Endothelial cell of umbilical vein (primary cell): Measurements from ENCODE around the gene THSD8. TPM values are rescaled to one million over a fixed set of nuclear protein-coding genes. Genes with fewer than 3 reads are reported as not detected.

Experiments used
- BruUV-seq: library from RNA; stranded (reverse); fragments of 400-500 nt; replicated peaks from 2 replicates; lab custom pipeline; 2021; lab: Mats Ljungman, UMichigan
- CTCF ChIA-PET: fragments of 300-600, 350-600 bp; sonication (Branson Sonifier 250); formaldehyde crosslinking; loops from one replicate; lab custom pipeline; 2021; ENCODE audit warnings: antibody characterized with exemption, inconsistent platforms; lab: Charles Lee
- POLR2A ChIA-PET: fragments of 300-600, 350-600 bp; sonication (Branson Sonifier 250); formaldehyde crosslinking; loops from one replicate; lab custom pipeline; 2021; ENCODE audit warnings: antibody characterized with exemption, inconsistent platforms; lab: Charles Lee
- DNase-seq: peaks from one replicate; pipeline ENCODE4 v3.0.0-alpha.2; 2011; ENCODE audit warnings: low read depth, low spot score
- FAIRE-seq: peaks from 2 replicates; lab custom pipeline; 2011; peaks lifted over from hg19 to GRCh38; lab: Jason Lieb, UNC
- H2AFZ ChIP-seq: 2 replicates; pipeline ENCODE4 v1.6.0; 2012; ENCODE audit warnings: low read depth, low read length, control low read depth, inconsistent platforms
- H3K27ac ChIP-seq: 2 replicates; pipeline ENCODE4 v1.5.1; 2011; ENCODE audit warnings: low read depth, mild to moderate bottlenecking, control low read depth, low read length, moderate library complexity; ENCODE audit not compliant: insufficient read depth
- H3K27me3 ChIP-seq, 2 experiments: 2 replicates each; pipeline versions ENCODE4 v1.6.0 to v1.6.1; 2011; ENCODE audit warnings: low read length in 2 of 2, mixed read lengths in 1 of 2; ENCODE audit not compliant: control insufficient read depth in 2 of 2, insufficient read depth in 2 of 2
- H3K36me3 ChIP-seq, 2 experiments: 2 replicates in 1 of 2; 3 replicates in 1 of 2; pipeline ENCODE4 v1.5.1; 2011; ENCODE audit warnings: low read length in 2 of 2, mild to moderate bottlenecking in 1 of 2, moderate library complexity in 1 of 2; ENCODE audit not compliant: control insufficient read depth in 2 of 2, insufficient read depth in 2 of 2; ENCODE audit errors: extremely low read depth in 1 of 2
- H3K4me1 ChIP-seq: 3 replicates; pipeline ENCODE4 v1.5.1; 2011; ENCODE audit warnings: mild to moderate bottlenecking, low read length; ENCODE audit not compliant: control insufficient read depth, insufficient read depth; ENCODE audit errors: extremely low read depth
- H3K4me2 ChIP-seq: 2 replicates; pipeline ENCODE4 v1.6.1; 2011; ENCODE audit warnings: low read length, control low read depth, mixed read lengths; ENCODE audit not compliant: insufficient read depth
- H3K4me3 ChIP-seq, 3 experiments: fragments of 200-600 bp in 1 of 3; sonication (generic), shearing (Covaris generic) in 1 of 3; replicated peaks in 1 of 3; 2 replicates each; pipeline ENCODE4 v1.5.1; 2011 to 2016; ENCODE audit warnings: control low read depth in 3 of 3, low read length in 3 of 3, mild to moderate bottlenecking in 2 of 3, inconsistent platforms in 1 of 3, low read depth in 1 of 3, moderate library complexity in 1 of 3; ENCODE audit not compliant: insufficient read depth in 1 of 3
- H3K79me2 ChIP-seq: 2 replicates; pipeline ENCODE4 v1.6.0; 2012; ENCODE audit warnings: low read length, inconsistent platforms; ENCODE audit not compliant: control insufficient read depth, insufficient read depth
- H3K9ac ChIP-seq: replicated peaks from 2 replicates; pipeline ENCODE3; 2011; ENCODE audit warnings: low read length, control low read depth; ENCODE audit not compliant: insufficient read depth; ENCODE audit errors: extremely low read depth
- H3K9me1 ChIP-seq: replicated peaks from 3 replicates; pipeline ENCODE4 v1.6.0; 2011; ENCODE audit warnings: mild to moderate bottlenecking, low read length; ENCODE audit not compliant: control insufficient read depth, insufficient read depth; ENCODE audit errors: extremely low read depth
- H3K9me3 ChIP-seq: replicated peaks from 2 replicates; pipeline ENCODE4 v1.5.1; 2012; ENCODE audit warnings: low read length, inconsistent platforms; ENCODE audit not compliant: control insufficient read depth, insufficient read depth
- H4K20me1 ChIP-seq: replicated peaks from 2 replicates; pipeline ENCODE3; 2011; ENCODE audit warnings: mild to moderate bottlenecking, low read length; ENCODE audit not compliant: control insufficient read depth, insufficient read depth; ENCODE audit errors: extremely low read depth
- CTCF ChIP-seq, 2 donors: IDR thresholded peaks; 1 replicate in 1 of 2; 2 replicates in 1 of 2; pipeline ENCODE4 v1.5.1; 2011; ENCODE audit warnings: low read length in 2 of 2, mild to moderate bottlenecking in 2 of 2, moderate library complexity in 2 of 2, control low read depth in 1 of 2, inconsistent platforms in 1 of 2, low read depth in 1 of 2; ENCODE audit not compliant: insufficient read depth in 1 of 2; ENCODE audit errors: extremely low read depth in 1 of 2
- EZH2 ChIP-seq: IDR thresholded peaks from 2 replicates; pipeline ENCODE4 v1.6.1; 2012; ENCODE audit warnings: borderline replicate concordance, low read depth, mild to moderate bottlenecking, moderate library complexity, low read length, inconsistent platforms; ENCODE audit not compliant: severe bottlenecking
- FOS ChIP-seq: IDR thresholded peaks from 2 replicates; pipeline ENCODE4 v1.6.1; 2011; ENCODE audit warnings: mild to moderate bottlenecking, low read length, moderate library complexity, borderline replicate concordance; ENCODE audit not compliant: insufficient read depth
- GATA2 ChIP-seq: IDR thresholded peaks from 2 replicates; pipeline ENCODE4 v1.7.0; 2011; ENCODE audit warnings: low read depth, mild to moderate bottlenecking, moderate library complexity, mixed read lengths, low read length; ENCODE audit not compliant: insufficient read length, insufficient read depth
- JUN ChIP-seq: IDR thresholded peaks from 2 replicates; pipeline ENCODE4 v1.6.1; 2011; ENCODE audit warnings: borderline replicate concordance, low read depth; ENCODE audit not compliant: insufficient read length, insufficient read depth
- MAX ChIP-seq: IDR thresholded peaks from 2 replicates; pipeline ENCODE4 v1.6.1; 2011; ENCODE audit not compliant: insufficient read depth, insufficient read length
- MYC ChIP-seq: IDR thresholded peaks from one replicate; pipeline ENCODE4 v1.6.1; 2011; ENCODE audit warnings: mild to moderate bottlenecking, low read depth, low read length
- POLR2A ChIP-seq: IDR thresholded peaks from 2 replicates; pipeline ENCODE4 v1.6.1; 2012; ENCODE audit warnings: low read depth, mild to moderate bottlenecking, control low read depth, low read length
- POLR2AphosphoS5 ChIP-seq: IDR thresholded peaks from 2 replicates; pipeline ENCODE4 v1.6.1; 2012; ENCODE audit warnings: low read depth, mild to moderate bottlenecking, control low read depth, low read length, moderate library complexity; ENCODE audit not compliant: insufficient read depth
- dilution Hi-C: fragments of 300-500 bp; cut with MboI; formaldehyde crosslinking; loops from one replicate; pipeline ENCODE4 v1.15.0; 2019; ENCODE audit warnings: low sequenced_read_pairs; ENCODE audit not compliant: extremely low pct_ligation_motif_present
- intact Hi-C: fragments of 100-400 bp; cut with micrococcal nuclease; formaldehyde crosslinking; loops from one replicate; pipeline ENCODE4 v1.10.0; 2022
- polyA plus RNA-seq, 4 experiments: library from polyadenylated mRNA; depleted of rRNA in 3 of 4; stranded (reverse) in 3 of 4; unstranded in 1 of 4; fragments of >200 nt; gene quantifications; 2 replicates each; pipeline versions ENCODE4 v1.2.1 to v1.2.3, GENCODE V29; 2011 to 2012; ENCODE audit warnings: missing spikeins in 1 of 4
- total RNA-seq: library from RNA; stranded (reverse); gene quantifications from 2 replicates; pipeline ENCODE4 v1.2.3, GENCODE V29; 2021

Gene THSD8
- total and polyA plus RNA-seq, 2 donors (not counting 3 experiments of a cell fraction or from before 2014, with no cell fraction given): 15.9 TPM; not detected in 1

- ChIA-PET CTCF (interaction anchor here (4.1 to 13.8 kb wide), 3 partner anchors 23 to 47 kb away, joined by 30 to 524 read pairs (median 387); partner anchors contain the start of gene HOOK2), POLR2A (interaction anchor here (1.4 kb wide), 1 partner anchor 8 kb away, joined by 5 read pairs; the partner anchor contains the start of gene JUNB)
- Histone ChIP-seq H3K4me3 (no peak overlapping the region), H3K9me1 (no peaks in the 10 kb centered on the region), H3K4me1 (peaks cover 13% of the 10 kb centered on the region), H3K27ac (no peak overlapping the region), H3K79me2 (peaks cover 14% of the 10 kb centered on the region), H3K9me3 (no peaks in the 10 kb centered on the region), H3K9ac (no peak overlapping the region), H4K20me1 (no peaks in the 10 kb centered on the region), H2AFZ (no peak overlapping the region), H3K27me3 (no peaks in the 10 kb centered on the region), H3K4me2 (peak overlapping the region; percentile 68), H3K36me3 (peaks cover 0 to 12% of the 10 kb centered on the region in 2 experiments)
- FAIRE-seq: no peak
- no peak for DNase-seq
- TF ChIP-seq GATA2: no peak
- TF ChIP-seq JUN: no peak
- intact Hi-C loops: loop anchor here (2.0 kb wide), 1 partner anchor 47 kb away; no protein-coding TSS in a partner anchor
- dilution Hi-C loops: no loop called here
- no TSS peak for BruUV-seq
Observed at GRCh38 chr19:12799742-12800465, 2.0 kb upstream of the THSD8 start.

- Histone ChIP-seq H3K27me3 (no peaks in the 10 kb centered on the region), H3K9me1 (no peaks in the 10 kb centered on the region), H3K4me1 (peaks cover 13% of the 10 kb centered on the region), H3K9me3 (no peaks in the 10 kb centered on the region), H3K9ac (no peak overlapping the region), H3K4me2 (peak overlapping the region; percentile 68), H3K27ac (no peak overlapping the region), H3K4me3 (peak overlapping the region in 2 of 3 experiments; percentile 64 to 72), H2AFZ (no peak overlapping the region), H4K20me1 (no peaks in the 10 kb centered on the region), H3K79me2 (peaks cover 14% of the 10 kb centered on the region), H3K36me3 (peaks cover 0 to 12% of the 10 kb centered on the region in 2 experiments)
- ChIA-PET CTCF (interaction anchor here (4.1 to 13.8 kb wide), 3 partner anchors 24 to 47 kb away, joined by 30 to 524 read pairs (median 387); partner anchors contain the start of gene HOOK2), POLR2A (interaction anchor here (1.4 kb wide), 1 partner anchor 9 kb away, joined by 5 read pairs; the partner anchor contains the start of gene JUNB)
- TF ChIP-seq EZH2 (no peak), JUN (no peak), MAX (no peak), POLR2A (no peak), GATA2 (no peak), POLR2AphosphoS5 (no peak), CTCF (IDR thresholded peaks at IDR 0.05; ENCODE audit: extremely low read depth in 1 of 2, insufficient read depth in 1 of 2, low read depth in 1 of 2, low read length in 2 of 2) (no peak), FOS (no peak), MYC (no peak)
- intact Hi-C loops: loop anchor here (2.0 kb wide), 1 partner anchor 46 kb away; no protein-coding TSS in a partner anchor
- DNase-seq: no peak
- dilution Hi-C loops: no loop called here
- FAIRE-seq: peak; percentile 21
- BruUV-seq: no TSS peak
Observed at GRCh38 chr19:12800466-12800770, 1.5 kb upstream of the THSD8 start.
